Erythroblast (primary cell): ENCODE results near the gene NCKAP5.
"Not testable (repeated sequence)": the region's sequence is repeated elsewhere in the genome, so short reads cannot be mapped to it uniquely, and the experiment has no call there.

ENCODE experiments used
- DNase-seq, 2 experiments: peaks; one replicate each; lab custom pipeline; 2025; lab: John Stamatoyannopoulos, UW
- GATA1 ChIP-seq: IDR thresholded peaks from 2 replicates; pipeline ENCODE4 v1.6.1; 2011; ENCODE audit warnings: low read depth, mild to moderate bottlenecking, control low read depth, low read length, moderate library complexity
- POLR2A ChIP-seq: IDR thresholded peaks from 2 replicates; pipeline ENCODE4 v1.6.1; 2011; ENCODE audit warnings: mild to moderate bottlenecking, low read length

NCKAP5 gene

DNA sequence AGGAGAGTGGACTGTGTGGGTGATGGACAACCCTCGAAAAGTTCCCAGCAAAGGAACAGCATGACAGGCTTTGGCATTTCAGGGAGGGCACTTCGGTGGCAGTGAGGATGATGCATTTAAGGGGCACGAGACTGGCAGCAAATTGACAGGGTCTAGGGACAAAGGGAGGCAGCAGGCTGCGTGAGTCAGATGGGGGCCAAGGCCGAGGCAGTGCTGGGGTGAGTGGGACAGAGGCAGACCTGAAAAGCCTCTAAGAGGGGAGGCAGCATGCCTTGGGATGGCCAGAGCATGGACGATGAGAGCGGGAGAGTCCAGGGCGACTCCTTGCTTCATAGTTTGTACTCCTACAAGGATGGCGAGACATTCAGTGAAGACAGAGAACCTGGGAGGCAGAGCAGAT lies 848.8 kb downstream of the NCKAP5 start:
- no peak for TF ChIP-seq GATA1
- no peak for TF ChIP-seq POLR2A
- no peak for DNase-seq

DNA sequence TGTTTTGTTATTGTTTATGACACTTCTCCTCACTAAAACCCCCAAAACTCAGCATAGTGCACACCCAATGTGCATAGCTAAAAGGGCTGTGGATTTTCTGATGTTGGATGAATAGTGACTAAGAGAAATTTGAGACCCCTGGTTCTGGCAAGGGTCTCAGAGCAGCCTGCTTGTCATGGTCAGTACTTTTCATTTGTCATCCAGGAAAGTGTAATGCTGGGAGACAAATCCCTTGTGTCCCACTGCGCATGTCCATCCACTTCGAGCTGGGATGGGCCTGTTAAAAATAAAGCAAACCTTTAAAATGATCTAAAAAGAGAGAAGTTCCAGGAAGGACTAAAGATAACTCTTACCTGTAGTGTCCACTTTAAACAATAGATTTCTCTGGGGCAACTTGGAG lies 851.3 kb downstream of the NCKAP5 start:
- DNase-seq, result no peak
- no peak for TF ChIP-seq GATA1
- TF ChIP-seq POLR2A, result no peak

DNA sequence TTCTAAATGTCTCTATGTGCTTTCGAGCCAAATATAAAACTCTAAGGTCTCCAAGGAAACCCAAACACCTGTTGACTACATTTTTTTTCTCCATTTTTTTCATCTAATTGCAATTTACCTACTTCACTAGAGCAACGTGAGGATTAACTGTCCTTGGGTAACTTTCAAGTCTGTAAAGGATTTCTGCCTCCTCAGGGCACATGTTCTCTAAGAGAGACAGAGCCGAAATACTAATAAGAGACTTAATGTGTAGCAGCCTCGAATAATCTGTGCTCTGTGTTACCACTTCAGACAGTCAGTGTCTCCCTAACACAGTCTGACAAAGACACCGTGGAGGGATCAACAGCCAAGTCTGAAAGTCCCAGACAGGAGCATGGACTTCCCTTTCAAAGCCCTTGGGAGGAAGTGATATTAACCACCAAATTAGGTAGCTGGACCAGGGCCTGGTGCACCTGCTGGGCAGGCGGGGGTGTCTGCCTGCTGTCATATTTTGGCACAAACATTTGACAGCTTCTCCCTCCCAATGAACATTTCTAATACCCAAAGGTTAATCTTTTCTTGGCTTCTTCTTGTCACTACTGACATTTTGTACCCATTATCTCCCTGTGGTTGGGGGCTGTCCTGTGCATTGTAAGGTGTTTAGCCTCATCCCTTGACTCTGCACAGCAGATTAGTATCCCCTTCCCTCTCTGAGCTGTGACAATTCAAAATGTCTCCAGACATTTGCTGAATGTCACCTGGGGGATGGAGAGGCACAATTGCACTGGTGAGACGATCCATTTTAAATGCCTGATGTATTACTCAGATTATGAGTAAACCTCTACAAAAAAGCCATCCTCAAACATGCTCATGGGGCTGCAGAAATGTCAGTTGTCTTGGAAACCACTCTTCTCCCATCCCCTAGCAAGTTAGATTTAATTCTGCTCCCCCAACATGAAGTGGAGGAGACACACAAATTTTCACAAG lies 852.6 kb downstream of the NCKAP5 start:
- no peak for DNase-seq
- TF ChIP-seq GATA1 (no peak), POLR2A (no peak)

DNA sequence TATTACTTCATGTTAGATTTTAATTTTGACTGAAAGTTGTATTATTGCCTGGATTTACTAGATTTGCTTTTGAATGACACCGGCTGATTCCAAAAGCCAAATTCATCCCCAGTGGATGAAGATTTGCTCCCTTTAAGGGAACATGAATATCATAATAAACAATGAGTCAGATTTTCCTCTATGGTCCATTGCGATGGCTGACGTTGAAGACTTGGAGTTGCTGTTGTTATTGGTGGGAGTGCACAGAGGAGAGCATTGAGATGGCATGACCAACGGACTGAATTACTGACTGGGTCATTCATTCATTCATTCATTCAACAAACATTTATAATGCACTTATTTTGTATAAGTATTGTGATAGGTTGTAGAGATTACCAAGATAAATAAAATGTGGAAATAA lies 864.9 kb downstream of the NCKAP5 start:
- no peak for DNase-seq
- TF ChIP-seq GATA1, result no peak
- TF ChIP-seq POLR2A, result no peak

DNA sequence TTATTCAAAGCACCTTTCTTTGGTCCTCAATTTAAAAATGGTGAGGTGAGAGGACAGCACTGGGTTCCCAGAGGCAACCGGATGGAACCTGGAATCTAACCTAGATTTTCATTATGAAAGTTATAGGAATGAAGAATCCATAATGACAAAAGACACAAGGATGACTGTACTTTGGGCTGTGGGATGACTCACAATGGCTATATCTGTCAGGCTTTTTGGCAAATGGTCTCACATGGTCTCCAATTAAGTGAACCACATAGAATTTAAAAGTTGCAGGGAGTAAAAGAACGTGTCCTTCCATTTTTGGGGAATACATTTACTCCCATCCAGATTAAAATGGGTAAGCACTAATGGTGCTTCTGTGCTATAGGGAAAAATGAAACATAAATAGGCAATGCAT lies 866.5 kb downstream of the NCKAP5 start:
- no peak for DNase-seq
- TF ChIP-seq POLR2A (no peak), GATA1 (no peak)

DNA sequence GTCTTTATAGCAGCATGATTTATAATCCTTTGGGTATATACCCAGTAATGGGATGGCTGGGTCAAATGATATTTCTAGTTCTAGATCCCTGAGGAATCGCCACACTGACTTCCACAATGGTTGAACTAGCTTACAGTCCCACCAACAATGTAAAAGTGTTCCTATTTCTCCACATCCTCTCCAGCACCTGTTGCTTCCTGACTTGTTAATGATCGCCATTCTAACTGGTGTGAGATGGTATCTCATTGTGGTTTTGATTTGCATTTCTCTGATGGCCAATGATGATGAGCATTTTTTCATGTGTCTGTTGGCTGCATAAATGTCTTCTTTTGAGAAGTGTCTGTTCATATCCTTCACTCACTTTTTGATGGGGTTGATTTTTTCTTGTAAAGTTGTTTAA lies 868.5 kb downstream of the NCKAP5 start:
- not testable (repeated sequence) for DNase-seq

DNA sequence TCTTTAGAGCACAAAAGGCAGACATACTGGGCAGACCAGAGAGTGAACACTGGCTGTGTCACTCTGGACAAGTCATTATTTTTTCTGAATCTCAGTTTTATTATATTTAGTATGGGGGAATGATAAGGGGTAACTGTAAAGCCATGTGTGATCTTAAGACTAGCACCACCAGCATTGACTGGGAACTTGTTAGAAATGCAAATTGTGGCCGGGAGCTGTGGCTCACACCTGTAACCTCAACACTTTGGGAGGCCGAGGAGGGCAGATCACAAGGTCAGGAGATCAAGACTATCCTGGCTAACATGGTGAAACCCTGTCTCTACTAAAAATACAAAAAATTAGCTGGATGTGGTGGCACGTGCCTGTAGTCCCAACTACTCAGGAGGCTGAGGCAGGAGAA lies 869.9 kb downstream of the NCKAP5 start:
- DNase-seq, result not testable (repeated sequence)

DNA sequence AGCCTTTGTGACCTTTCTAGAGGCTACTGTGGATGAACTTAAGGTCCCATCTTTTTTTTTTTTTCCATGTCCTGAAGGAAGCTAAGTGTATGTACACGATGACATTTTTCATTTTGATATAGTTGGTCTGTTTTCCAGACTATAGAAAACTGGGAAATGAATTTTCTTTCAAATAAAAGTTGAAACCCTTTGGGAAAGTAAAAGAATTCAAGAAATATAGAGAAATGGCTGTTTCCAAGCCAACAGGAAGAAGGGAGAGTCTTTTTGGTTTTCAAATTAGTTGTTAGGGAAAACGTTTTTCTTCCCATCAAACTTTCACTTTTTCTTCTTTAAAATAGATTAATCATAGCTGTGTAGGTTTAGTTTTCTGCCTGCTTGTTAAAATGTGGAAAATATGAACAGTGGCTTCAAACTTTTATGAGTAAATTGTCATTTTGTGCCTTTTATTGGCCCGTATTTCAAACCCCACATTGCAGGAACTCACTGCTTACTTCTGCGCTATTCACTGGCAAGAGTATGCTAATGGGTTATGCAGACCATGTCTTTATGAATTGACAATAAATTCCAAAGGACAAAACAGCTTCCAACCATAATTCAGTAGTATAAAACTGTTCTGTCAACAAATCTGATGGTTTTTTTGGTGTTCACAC lies 870.6 kb downstream of the NCKAP5 start:
- TF ChIP-seq POLR2A (no peak), GATA1 (no peak)
- no peak for DNase-seq

DNA sequence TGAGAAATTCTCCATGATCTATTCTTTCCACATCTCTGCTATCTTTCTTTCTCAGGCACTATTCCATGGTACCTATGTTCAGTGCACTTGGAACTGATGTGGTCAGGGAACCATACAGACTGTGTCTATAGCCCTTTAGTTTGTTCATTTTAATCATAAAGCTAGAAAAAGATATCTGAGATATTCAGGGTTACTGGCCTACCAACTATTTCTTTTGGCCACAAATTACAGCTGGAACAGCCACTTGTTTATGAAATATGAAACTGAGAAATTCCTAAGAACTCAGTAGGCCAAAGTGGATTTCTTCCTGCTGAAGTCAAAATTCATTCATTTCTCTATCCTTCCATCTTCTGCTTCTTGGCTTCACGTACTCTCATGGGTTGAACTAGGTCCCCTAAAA lies 875.4 kb downstream of the NCKAP5 start:
- TF ChIP-seq GATA1 (no peak), POLR2A (no peak)
- no peak for DNase-seq

DNA sequence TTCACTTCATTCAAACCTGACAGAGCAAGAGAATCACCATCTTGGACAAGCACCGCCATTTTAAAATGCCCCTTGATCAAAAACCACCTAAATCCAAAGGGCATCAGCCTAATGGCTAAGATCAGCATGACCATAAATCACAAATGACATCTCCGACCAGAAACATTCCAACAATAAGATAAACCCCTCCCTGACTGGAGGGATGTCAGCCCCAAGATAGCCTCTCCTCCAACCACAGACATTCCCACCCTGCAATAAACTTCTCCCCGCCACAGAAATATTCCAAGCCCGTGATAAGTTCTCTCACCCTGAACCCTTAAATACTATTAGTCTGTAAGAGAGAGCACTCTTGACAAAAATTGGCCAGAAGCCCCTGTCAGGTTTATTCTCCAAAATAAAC lies 876.7 kb downstream of the NCKAP5 start:
- no peak for TF ChIP-seq POLR2A
- TF ChIP-seq GATA1, result no peak

DNA sequence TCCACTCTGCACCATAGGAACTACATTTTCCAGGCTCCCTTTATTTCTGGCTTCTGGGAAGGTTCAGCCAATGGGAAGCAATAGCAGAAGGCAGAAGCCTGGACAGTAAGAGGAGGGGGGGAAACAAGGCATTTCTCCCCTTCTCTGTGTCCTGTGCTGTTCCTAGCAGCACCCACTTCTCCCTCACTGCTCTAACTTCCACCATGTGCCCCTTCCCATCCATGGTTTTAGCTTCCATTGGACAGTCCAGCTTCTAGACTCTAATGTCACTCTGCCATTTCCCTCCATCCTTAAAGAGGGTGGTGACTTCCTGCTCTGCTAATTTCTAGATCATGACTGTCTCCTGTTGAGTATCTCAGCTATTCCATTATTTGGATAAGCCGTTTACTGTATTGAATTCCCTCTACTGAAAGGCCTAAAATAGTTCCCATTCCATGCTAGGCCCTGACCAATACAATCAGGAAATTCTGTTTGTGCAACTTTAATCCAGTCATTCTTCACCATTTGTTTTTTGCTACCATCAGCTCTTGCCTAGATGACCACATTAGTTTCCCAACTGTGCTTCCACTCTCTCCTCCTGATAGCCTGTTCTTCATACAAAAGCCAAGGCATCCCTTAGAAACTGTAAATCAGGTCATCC lies 877.5 kb downstream of the NCKAP5 start:
- TF ChIP-seq GATA1, result no peak
- no peak for DNase-seq

More for the DNA sequence above, 876.7 kb downstream of the NCKAP5 start:
- no peak for DNase-seq

DNA sequence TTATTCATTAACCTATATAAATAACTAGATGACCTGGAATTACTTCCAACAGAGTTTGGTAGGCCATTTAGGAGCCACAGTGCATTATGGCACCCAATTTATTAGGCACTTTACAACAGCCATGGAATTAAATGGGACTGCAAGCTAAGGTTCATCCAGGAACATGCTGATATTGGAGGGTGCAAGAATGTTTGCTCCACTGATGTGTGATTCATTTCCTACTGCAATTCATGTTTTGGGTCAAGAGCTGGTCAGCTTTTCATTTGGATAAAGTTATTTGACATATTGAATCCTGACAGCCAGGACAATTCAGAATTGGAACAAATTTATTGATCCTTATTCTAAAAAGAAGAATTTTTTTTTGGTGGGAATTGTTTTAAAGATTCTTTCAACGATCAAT lies 886.5 kb downstream of the NCKAP5 start:
- DNase-seq, result no peak
- TF ChIP-seq POLR2A (no peak), GATA1 (no peak)

DNA sequence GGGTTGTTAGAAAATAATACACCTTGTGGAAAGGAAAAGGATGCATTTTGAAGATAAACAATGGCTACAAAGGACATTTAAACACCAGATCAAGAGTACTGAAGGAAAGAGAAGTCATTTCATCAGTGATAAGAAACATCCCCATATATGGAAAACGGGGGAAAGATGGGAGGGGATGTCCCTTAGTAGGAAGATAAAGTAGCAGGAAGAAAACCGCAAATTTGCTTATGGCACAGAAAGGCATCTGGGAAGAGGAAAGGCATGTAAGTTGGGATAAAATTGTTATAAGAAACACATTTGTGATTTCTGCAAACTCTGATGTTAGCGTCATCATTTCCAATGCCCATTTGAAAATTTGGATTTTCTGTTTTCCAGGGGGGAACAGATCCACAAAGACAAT lies 887.7 kb downstream of the NCKAP5 start:
- DNase-seq, result no peak
- TF ChIP-seq GATA1, result no peak
- no peak for TF ChIP-seq POLR2A

DNA sequence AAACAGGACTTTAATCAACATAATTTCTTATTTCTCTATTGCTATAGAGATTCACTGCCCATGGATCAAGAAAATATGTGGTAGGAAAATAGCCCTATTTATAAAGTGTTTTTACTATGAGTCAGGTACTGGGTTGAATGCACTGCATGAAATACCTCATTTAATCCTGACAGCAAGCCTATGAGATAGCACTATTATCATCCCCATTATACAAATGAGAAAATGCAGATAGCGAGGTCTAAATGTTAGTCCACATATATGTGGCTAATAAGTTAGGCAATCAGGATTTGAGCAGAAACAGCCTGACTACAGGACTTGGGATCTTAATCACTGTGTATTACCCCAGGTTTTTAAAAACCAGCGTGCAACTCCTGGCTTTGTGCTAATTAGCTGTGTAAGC lies 889.8 kb downstream of the NCKAP5 start:
- TF ChIP-seq POLR2A (no peak), GATA1 (no peak)
- no peak for DNase-seq
